ENCODE data around the gene PCDHGA1.

The PCDHGA1 gene

GRCh38 chr5:141490771-141491170 is 160.5 kb downstream of the PCDHGA1 start:
- DNase-seq (ENCODE audit: low read depth in 2 of 3, low spot score in 2 of 3): no peak

- DNase-seq (ENCODE audit: low read depth in 2 of 3, low spot score in 2 of 3): no peak
Measured at GRCh38 chr5:141491323-141492167, 161.2 kb downstream of the PCDHGA1 start.

- no peak for DNase-seq (ENCODE audit: low read depth in 2 of 3, low spot score in 2 of 3)
Measured at GRCh38 chr5:141492168-141492885, 162.0 kb downstream of the PCDHGA1 start.

- no peak for DNase-seq (ENCODE audit: low read depth in 2 of 3, low spot score in 2 of 3)
Measured at GRCh38 chr5:141493500-141494422, 163.4 kb downstream of the PCDHGA1 start.

- DNase-seq (ENCODE audit: low read depth in 2 of 3, low spot score in 2 of 3): no peak
Measured at GRCh38 chr5:141494761-141495452, 164.6 kb downstream of the PCDHGA1 start.

- DNase-seq (ENCODE audit: low read depth in 2 of 3, low spot score in 2 of 3): no peak
Measured at GRCh38 chr5:141495453-141495811, 165.1 kb downstream of the PCDHGA1 start.

- no peak for DNase-seq (ENCODE audit: low read depth in 2 of 3, low spot score in 2 of 3)
Measured at GRCh38 chr5:141496038-141496437, 165.7 kb downstream of the PCDHGA1 start.

GRCh38 chr5:141501761-141502160 is 171.4 kb downstream of the PCDHGA1 start:
- DNase-seq (ENCODE audit: low read depth in 2 of 3, low spot score in 2 of 3): no peak

GRCh38 chr5:141503681-141504080 is 173.4 kb downstream of the PCDHGA1 start:
- DNase-seq (ENCODE audit: low read depth in 2 of 3, low spot score in 2 of 3): no peak

GRCh38 chr5:141504216-141504615 is 173.9 kb downstream of the PCDHGA1 start:
- DNase-seq (ENCODE audit: low read depth in 2 of 3, low spot score in 2 of 3): no peak

GRCh38 chr5:141506381-141507155 is 176.3 kb downstream of the PCDHGA1 start:
- no peak for DNase-seq (ENCODE audit: low read depth in 2 of 3, low spot score in 2 of 3)

GRCh38 chr5:141507387-141508091 is 177.2 kb downstream of the PCDHGA1 start:
- no peak for DNase-seq (ENCODE audit: low read depth in 2 of 3, low spot score in 2 of 3)

GRCh38 chr5:141508440-141508797 is 178.1 kb downstream of the PCDHGA1 start:
- no peak for DNase-seq (ENCODE audit: low read depth in 2 of 3, low spot score in 2 of 3)

- DNase-seq (ENCODE audit: low read depth in 2 of 3, low spot score in 2 of 3): no peak
Measured at GRCh38 chr5:141508798-141509611, 178.7 kb downstream of the PCDHGA1 start.

GRCh38 chr5:141510160-141510559 is 179.8 kb downstream of the PCDHGA1 start:
- DNase-seq (ENCODE audit: low read depth in 2 of 3, low spot score in 2 of 3): no peak

- no peak for DNase-seq (ENCODE audit: low read depth in 2 of 3, low spot score in 2 of 3)
Measured at GRCh38 chr5:141510850-141511601, 180.7 kb downstream of the PCDHGA1 start.

- no peak for DNase-seq (ENCODE audit: low read depth in 2 of 3, low spot score in 2 of 3)
Measured at GRCh38 chr5:141511771-141512325, 181.5 kb downstream of the PCDHGA1 start.

Measured in activated CD8-positive, alpha-beta memory T cell treated with anti-CD3 and anti-CD28 coated beads for 48 hours (primary cell).